ENCODE measurements around the gene RAPGEF6.

RAPGEF6 gene

DNA sequence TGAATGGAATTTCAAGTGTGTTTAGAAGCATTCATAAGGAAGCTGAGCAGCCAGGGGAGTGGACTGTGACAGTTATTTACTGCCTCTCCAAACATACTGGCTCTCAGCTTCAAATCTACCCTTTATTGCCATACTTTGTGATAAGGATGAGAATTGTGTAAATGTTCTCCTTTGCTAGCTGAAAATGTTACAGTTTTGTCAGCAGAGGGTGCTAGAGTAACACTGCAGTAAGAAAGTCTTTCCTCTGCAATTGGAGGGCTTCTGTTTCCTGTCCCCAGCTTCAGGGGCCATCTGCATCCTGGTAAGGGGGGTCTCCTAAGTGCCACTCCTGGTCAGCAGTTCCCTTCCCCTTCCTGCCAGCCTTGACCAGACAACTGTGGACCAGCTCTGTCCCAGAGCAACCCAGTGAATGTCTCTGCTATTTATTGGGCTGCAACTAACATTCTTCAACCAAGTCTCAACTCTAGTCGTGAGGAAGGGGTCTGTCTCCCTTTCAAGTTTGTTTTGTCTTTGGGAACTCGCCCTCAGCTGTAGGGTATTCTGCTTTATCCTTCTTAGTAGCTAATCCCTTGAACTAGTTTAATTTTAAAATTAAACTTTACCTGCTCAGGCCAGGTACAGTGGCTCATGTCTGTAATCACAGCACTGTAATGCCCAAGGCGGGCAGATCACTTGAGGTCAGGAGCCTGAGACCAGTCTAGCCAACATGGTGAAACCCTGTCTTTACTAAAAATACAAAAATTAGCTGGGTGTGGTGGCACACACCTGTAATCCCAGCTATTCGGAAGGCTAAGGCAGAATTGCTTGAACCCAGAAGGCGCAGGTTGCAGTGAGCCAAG, 45.3 kb downstream of the RAPGEF6 start:
- TF ChIP-seq, protein P1, sequence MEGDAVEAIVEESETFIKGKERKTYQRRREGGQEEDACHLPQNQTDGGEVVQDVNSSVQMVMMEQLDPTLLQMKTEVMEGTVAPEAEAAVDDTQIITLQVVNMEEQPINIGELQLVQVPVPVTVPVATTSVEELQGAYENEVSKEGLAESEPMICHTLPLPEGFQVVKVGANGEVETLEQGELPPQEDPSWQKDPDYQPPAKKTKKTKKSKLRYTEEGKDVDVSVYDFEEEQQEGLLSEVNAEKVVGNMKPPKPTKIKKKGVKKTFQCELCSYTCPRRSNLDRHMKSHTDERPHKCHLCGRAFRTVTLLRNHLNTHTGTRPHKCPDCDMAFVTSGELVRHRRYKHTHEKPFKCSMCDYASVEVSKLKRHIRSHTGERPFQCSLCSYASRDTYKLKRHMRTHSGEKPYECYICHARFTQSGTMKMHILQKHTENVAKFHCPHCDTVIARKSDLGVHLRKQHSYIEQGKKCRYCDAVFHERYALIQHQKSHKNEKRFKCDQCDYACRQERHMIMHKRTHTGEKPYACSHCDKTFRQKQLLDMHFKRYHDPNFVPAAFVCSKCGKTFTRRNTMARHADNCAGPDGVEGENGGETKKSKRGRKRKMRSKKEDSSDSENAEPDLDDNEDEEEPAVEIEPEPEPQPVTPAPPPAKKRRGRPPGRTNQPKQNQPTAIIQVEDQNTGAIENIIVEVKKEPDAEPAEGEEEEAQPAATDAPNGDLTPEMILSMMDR (IDR thresholded peaks at IDR 0.05; ENCODE audit: low read depth, low read length), result peak; percentile 89
- H3K4me3 ChIP-seq (ENCODE audit: low read depth, low read length), result no peak overlapping the region
- in situ Hi-C loops (cut with HindIII; ENCODE audit: low sequenced_read_pairs), result no loop called here
- DNase-seq (ENCODE audit: low read depth, low spot score), result peak; percentile 56

DNA sequence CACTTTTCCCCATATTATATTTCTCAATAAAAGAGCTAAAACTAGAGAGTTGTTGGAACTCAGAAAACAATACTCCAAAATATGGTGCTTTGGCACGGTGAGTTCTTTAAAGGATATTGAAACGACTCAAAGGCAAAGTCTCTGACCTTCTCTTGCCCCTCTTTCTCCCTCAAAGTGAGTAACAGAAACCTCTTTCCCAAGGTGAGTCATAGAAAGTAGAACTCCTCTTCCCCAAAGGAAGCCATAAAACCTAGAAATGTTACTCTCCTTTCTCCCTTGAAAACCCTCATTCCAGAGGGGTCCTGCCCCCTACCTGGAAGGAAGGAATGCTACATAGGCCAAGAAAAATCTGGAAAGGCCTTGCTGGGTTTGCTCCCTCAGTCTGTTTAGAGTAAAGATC, 47.5 kb downstream of the RAPGEF6 start:
- TF ChIP-seq, protein P1 (IDR thresholded peaks at IDR 0.05; ENCODE audit: low read depth, low read length), result no peak
- DNase-seq (ENCODE audit: low read depth, low spot score), result peak; percentile 13
- no peak overlapping the region for H3K4me3 ChIP-seq (ENCODE audit: low read depth, low read length)
- in situ Hi-C loops (cut with HindIII; ENCODE audit: low sequenced_read_pairs), result no loop called here

DNA sequence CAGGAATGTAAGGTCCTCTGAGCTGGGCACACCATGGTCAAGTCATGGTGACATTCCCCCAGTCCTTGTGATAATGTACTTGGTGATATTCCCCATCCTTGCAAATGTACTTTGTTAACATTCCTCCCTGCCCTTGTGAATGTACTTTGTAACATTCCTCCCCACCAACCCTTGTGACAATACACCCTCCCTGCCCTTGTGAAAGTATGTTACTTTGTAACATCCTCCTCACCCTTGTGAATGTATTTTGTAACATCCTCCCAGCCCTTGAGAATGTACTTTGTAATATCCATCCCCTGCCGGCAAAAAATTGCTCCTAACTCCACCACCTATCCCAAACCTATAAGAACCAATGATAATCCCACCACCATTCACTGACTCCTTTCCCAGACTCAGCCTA, 53.3 kb downstream of the RAPGEF6 start:
- TF ChIP-seq, protein P1 (IDR thresholded peaks at IDR 0.05; ENCODE audit: low read depth, low read length), result no peak
- in situ Hi-C loops (cut with HindIII; ENCODE audit: low sequenced_read_pairs), result no loop called here
- H3K4me3 ChIP-seq (ENCODE audit: low read depth, low read length), result no peak overlapping the region
- DNase-seq (ENCODE audit: low read depth, low spot score), result no peak

DNA sequence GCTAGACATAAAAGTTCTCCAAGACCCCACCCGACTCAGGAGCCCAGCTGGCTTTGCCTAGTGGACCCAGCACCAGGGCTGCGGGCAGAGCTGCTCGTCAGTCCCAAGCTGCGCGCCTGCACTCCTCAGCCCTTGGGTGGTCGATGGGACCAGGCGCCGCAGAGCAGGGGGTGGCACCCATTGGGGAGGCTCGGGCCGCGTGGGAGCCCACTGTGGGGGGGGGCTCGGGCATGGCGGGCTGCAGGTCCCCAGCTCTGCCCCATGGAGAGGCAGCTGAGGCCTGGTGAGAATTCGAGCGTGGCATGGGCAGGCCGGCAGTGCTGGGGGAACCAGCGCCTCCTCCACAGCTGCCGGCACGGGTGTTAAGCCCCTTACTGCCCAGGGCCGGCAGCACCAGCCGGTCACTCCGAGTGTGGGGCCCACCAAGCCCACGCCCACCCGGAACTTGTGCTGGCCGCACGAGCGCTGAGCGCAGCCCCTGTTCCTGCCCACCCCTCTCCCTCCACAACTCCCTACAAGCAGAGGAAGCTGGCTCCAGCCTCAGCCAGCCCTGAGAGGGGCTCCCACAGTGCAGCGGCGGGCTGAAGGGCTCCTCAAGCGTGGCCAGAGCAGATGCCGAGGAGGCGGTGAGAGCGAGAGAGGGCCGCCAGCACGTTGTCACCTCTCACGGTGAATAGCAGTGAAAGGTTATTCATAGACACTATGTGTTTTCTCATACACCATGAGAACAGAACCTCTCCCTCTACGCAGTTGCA, 54.9 kb downstream of the RAPGEF6 start:
- TF ChIP-seq, protein P1 (IDR thresholded peaks at IDR 0.05; ENCODE audit: low read depth, low read length), result no peak
- no peak for DNase-seq (ENCODE audit: low read depth, low spot score)
- in situ Hi-C loops (cut with HindIII; ENCODE audit: low sequenced_read_pairs), result no loop called here
- no peak overlapping the region for H3K4me3 ChIP-seq (ENCODE audit: low read depth, low read length)

DNA sequence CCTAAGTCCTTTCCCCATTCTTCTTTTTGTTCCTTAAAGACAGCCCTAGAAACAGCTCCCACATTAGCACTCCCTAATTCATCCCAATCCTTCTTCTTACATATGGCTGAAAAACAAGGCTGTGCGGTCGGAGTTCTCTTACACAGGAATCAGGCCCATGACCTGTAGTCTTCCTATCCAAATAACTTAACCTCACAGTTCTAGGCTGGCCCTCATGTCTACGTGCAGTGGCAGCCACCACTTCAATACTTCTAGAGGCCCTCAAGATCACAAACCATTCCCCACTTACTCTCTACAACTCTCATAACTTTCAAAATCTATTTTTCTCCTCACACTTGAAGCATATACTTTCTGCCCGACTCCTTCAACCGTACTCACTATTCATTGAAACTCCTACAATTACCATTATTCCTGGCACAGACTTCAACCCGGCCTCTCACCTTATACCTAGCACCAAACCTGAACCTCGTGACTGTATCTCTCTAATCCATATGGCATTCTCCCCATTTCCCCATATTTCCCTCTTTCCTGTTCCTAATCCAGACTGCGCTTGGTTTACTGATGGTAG, 59.3 kb downstream of the RAPGEF6 start:
- TF ChIP-seq, protein P1 (IDR thresholded peaks at IDR 0.05; ENCODE audit: low read depth, low read length), result no peak
- H3K4me3 ChIP-seq (ENCODE audit: low read depth, low read length), result no peak overlapping the region
- in situ Hi-C loops (cut with HindIII; ENCODE audit: low sequenced_read_pairs), result no loop called here
- DNase-seq (ENCODE audit: low read depth, low spot score), result no peak

DNA sequence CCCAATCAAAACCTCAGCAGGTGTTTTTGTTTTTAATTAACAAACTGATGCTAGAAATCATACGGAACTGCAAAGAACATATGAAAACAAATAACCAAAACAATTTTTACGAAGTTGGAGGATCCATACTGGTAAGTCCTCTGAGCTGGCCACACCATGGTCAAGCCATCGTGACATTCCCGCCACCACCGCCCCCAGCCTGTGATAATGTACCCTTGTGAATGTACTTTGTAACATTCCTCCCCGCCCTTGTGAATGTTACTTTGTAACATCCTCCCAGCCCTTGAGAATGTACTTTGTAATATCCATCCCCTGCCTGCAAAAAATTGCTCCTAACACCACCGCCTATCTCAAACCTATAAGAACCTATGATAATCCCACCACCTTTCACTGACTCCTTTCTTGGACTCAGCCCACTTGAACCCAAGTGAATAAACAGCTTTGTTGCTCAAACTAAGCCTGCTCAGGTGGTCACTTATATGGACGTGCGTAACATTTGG, 63.3 kb downstream of the RAPGEF6 start:
- TF ChIP-seq, protein P1 (IDR thresholded peaks at IDR 0.05; ENCODE audit: low read depth, low read length), result no peak
- no peak for DNase-seq (ENCODE audit: low read depth, low spot score)
- no peak overlapping the region for H3K4me3 ChIP-seq (ENCODE audit: low read depth, low read length)
- in situ Hi-C loops (cut with HindIII; ENCODE audit: low sequenced_read_pairs), result no loop called here
